ENCODE measurements around the gene LIN7C. TPM values are rescaled to one million over a fixed set of nuclear protein-coding genes. Genes with fewer than 3 reads are reported as not detected.

LIN7C gene
- total and polyA plus RNA-seq, 9 donors, result 7.0 to 39.0 (median 33.1) TPM

DNA sequence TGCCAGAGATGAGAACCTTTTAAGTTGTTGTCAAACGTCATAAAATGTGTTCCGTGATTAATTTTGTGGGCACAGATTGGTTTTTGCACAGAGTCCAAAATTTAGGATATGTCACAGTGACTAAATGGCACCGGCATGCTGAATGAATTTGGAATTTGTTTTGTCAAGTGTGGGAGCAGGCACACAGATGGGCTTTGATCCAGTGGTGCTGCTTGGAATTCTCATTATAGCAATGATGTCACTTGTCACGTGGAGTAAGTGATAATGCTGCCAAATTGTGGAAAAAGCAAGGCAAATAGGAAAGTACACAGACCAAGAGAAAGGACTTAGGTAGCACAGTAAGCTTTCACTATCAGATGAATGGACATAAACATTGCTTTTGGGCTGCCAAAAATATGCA is 8.0 kb upstream of the LIN7C start:
- no peak for TF ChIP-seq POLR2A (IDR thresholded peaks at IDR 0.05)
- TF ChIP-seq, protein P1, sequence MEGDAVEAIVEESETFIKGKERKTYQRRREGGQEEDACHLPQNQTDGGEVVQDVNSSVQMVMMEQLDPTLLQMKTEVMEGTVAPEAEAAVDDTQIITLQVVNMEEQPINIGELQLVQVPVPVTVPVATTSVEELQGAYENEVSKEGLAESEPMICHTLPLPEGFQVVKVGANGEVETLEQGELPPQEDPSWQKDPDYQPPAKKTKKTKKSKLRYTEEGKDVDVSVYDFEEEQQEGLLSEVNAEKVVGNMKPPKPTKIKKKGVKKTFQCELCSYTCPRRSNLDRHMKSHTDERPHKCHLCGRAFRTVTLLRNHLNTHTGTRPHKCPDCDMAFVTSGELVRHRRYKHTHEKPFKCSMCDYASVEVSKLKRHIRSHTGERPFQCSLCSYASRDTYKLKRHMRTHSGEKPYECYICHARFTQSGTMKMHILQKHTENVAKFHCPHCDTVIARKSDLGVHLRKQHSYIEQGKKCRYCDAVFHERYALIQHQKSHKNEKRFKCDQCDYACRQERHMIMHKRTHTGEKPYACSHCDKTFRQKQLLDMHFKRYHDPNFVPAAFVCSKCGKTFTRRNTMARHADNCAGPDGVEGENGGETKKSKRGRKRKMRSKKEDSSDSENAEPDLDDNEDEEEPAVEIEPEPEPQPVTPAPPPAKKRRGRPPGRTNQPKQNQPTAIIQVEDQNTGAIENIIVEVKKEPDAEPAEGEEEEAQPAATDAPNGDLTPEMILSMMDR (IDR thresholded peaks at IDR 0.05), result no peak
- no peak for TF ChIP-seq EP300 (IDR thresholded peaks at IDR 0.05)
- no peak overlapping the region for H3K4me3 ChIP-seq

DNA sequence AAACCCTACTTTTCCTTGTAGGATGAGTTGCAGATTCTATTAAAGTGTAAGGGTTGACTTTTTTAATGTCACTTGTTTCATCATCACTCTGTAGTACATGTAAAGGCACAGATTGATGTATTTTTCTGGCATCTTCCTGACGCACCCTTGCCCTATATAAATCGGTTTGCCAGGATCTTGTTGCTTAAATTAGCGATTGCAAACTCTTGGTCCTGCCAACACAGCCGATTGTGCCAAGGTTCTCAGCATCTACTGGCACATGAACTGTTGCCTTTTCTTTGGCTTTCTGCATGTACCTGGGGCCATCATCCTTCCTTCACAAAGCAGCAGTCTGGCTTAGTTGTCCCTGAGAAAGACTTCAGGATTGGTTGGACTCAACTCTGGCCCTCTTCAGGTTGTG is 7.5 kb upstream of the LIN7C start:
- Histone ChIP-seq H3K4me3 (no peak overlapping the region), H3K36me3 (no peaks in the 10 kb centered on the region), H3K27ac (no peak overlapping the region), H3K27me3 (no peaks in the 10 kb centered on the region), H3K9me3 (no peaks in the 10 kb centered on the region), H3K4me1 (ENCODE audit: insufficient read depth) (no peaks in the 10 kb centered on the region)
- DNase-seq, result no peak
- 95 to 97% (median 95%) methylated on average over 4 of the region's 4 CpGs for WGBS, 3 donors
- intact Hi-C loops (cut with DNase I), result loop anchor here in 1 of 4 donors (10.0 kb wide), 1 partner anchor 149 kb away; the partner anchor contains the start of gene CCDC34
- TF ChIP-seq EP300 (IDR thresholded peaks at IDR 0.05), result no peak
- TF ChIP-seq POLR2A (IDR thresholded peaks at IDR 0.05), result no peak
- TF ChIP-seq, protein P1 (IDR thresholded peaks at IDR 0.05), result no peak

More for the DNA sequence above, 8.0 kb upstream of the LIN7C start:
- H3K9me3 ChIP-seq, result no peaks in the 10 kb centered on the region
- no peaks in the 10 kb centered on the region for H3K4me1 ChIP-seq (ENCODE audit: insufficient read depth)
- no peaks in the 10 kb centered on the region for H3K36me3 ChIP-seq
- DNase-seq, result no peak
- intact Hi-C loops (cut with DNase I), result loop anchor here in 1 of 4 donors (10.0 kb wide), 1 partner anchor 150 kb away; the partner anchor contains the start of gene CCDC34
- WGBS, 3 donors, result 80 to 86% (median 85%) methylated on average over 4 of the region's 4 CpGs
- no peaks in the 10 kb centered on the region for H3K27me3 ChIP-seq
- no peak overlapping the region for H3K27ac ChIP-seq

DNA sequence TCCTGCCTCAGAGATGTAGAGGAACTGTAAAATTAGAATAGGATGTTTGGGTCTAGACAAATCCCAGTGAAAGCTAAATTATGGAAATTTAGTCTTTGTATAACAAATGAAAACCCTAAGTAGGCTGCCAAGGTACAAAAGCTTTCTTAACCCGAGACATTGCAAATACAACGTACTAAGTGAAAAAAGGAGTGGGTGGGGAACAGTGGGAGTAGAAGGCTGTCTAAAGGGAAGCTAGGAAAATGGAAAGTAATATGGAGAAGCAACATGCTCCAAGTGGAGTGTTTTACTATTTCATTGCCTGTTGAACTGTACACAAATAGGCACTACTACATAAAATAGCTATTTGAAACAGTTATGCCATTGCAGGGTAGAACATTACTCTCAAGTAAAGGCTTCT is 6.8 kb upstream of the LIN7C start:
- Histone ChIP-seq H3K27me3 (no peaks in the 10 kb centered on the region), H3K4me3 (no peak overlapping the region), H3K9me3 (no peaks in the 10 kb centered on the region), H3K27ac (no peak overlapping the region), H3K36me3 (no peaks in the 10 kb centered on the region), H3K4me1 (ENCODE audit: insufficient read depth) (no peaks in the 10 kb centered on the region)
- TF ChIP-seq EP300 (IDR thresholded peaks at IDR 0.05), result no peak
- TF ChIP-seq, protein P1 (IDR thresholded peaks at IDR 0.05), result no peak
- TF ChIP-seq POLR2A (IDR thresholded peaks at IDR 0.05), result no peak
- no peak for DNase-seq
- intact Hi-C loops (cut with DNase I), result loop anchor here in 1 of 4 donors (10.0 kb wide), 1 partner anchor 149 kb away; the partner anchor contains the start of gene CCDC34
- WGBS, 3 donors, result 75 to 96% (median 90%) methylated on average over 2 of the region's 2 CpGs

DNA sequence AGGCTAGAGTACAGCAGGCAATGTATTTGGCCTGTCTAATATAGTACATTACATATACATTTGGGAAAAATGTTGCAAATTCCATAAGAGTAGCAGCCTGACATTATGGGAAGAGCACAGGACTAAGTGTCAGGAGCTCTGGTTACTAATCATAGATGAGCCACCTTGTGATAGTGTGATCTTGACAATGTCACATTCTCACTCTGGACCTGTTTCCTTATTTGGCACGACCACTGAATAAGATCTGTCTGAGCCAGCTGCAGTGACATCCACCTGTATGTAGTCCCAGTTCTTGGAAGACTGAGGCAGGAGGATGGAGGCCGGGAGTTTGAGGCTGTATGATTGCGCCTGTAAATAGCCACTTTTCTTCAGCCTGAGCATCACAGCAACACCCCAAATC is 5.7 kb upstream of the LIN7C start:
- H3K4me1 ChIP-seq (ENCODE audit: insufficient read depth), result no peaks in the 10 kb centered on the region
- no peaks in the 10 kb centered on the region for H3K36me3 ChIP-seq
- intact Hi-C loops (cut with DNase I), result loop anchor here in 1 of 4 donors (10.0 kb wide), 1 partner anchor 147 kb away; the partner anchor contains the start of gene CCDC34
- no peak overlapping the region for H3K4me3 ChIP-seq
- H3K27me3 ChIP-seq, result no peaks in the 10 kb centered on the region
- no peaks in the 10 kb centered on the region for H3K9me3 ChIP-seq
- 94 to 97% (median 95%) methylated on average over 3 of the region's 3 CpGs for WGBS, 3 donors
- DNase-seq, result no peak
- TF ChIP-seq POLR2A (IDR thresholded peaks at IDR 0.05) (no peak), EP300 (IDR thresholded peaks at IDR 0.05) (no peak)
- TF ChIP-seq, protein P1 (IDR thresholded peaks at IDR 0.05), result no peak
- no peak overlapping the region for H3K27ac ChIP-seq
